Chondrocyte (in vitro differentiated cells): ENCODE measurements around the gene NACC2. TPM values are rescaled to one million over a fixed set of nuclear protein-coding genes. Genes with fewer than 3 reads are reported as not detected.

Source experiments
- DNase-seq: peaks from one replicate; pipeline ENCODE4 v3.0.0; 2021; ENCODE audit warnings: mixed read lengths, low spot score
- H3K27ac Mint-ChIP-seq: one replicate; pipeline ENCODE4 v1.8.0; 2021; ENCODE audit warnings: mild to moderate bottlenecking, moderate library complexity, mixed read lengths; ENCODE audit not compliant: unreplicated experiment
- H3K27me3 Mint-ChIP-seq: 2 replicates; pipeline ENCODE4 v1.8.0; 2021; ENCODE audit warnings: low read depth, mixed read lengths
- H3K36me3 Mint-ChIP-seq: 2 replicates; pipeline ENCODE4 v1.8.0; 2021; ENCODE audit warnings: low read depth, mixed read lengths
- H3K4me1 Mint-ChIP-seq: 2 replicates; pipeline ENCODE4 v1.8.0; 2021; ENCODE audit warnings: low read depth, mild to moderate bottlenecking, mixed read lengths
- H3K4me3 Mint-ChIP-seq: one replicate; pipeline ENCODE4 v1.8.0; 2021; ENCODE audit warnings: mild to moderate bottlenecking, moderate library complexity, mixed read lengths; ENCODE audit not compliant: unreplicated experiment
- H3K9me3 Mint-ChIP-seq: 2 replicates; pipeline ENCODE4 v1.8.0; 2021; ENCODE audit warnings: low read depth, mixed read lengths
- total RNA-seq: library from RNA; stranded (reverse); gene quantifications from 3 replicates; pipeline ENCODE4 v1.2.1, GENCODE V29; 2021
- TF ChIP-seq, protein P1 (sequence below): fragments of 200-600 bp; sonication (generic); IDR thresholded peaks from 2 replicates; pipeline ENCODE4 v1.5.0; 2021; ENCODE audit warnings: antibody characterized with exemption, mild to moderate bottlenecking, moderate library complexity

NACC2 gene
- total RNA-seq, 1 donor from 2014 or later = 51.0 TPM

DNA sequence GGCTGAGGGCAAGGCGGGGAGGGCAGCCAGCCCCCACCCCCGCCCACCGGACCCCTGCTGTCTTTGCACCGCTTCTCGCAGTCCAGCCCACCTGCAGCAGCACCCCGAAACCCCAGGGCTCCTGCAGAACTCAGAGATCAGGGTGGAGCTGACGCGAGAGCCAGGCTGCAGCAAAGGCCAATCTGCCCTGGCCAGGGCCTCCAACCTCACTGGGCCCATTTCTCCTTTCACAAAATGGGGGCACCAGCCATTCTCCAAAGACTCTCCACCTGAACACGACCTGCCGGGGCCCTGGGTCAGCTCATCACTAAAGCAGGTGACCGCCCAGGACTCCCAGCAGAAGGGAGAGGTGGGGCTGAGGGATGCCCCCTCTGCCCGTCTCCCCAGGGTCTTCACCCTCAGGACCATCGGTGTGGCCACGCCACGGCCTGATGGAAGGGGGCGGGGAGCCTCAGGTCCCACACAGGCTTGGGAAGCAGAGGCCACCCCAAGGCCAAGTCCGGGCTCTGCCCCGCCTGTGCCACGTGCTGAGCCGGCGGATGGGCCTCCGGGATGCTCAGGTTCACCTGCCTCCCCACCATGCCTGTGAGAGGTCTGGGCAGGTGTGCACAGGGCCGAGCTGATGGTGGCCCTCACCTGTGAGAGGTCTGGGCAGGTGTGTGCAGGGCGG is 13.1 kb downstream of the NACC2 start:
- Mint-ChIP-seq H3K27ac (no peak overlapping the region), H3K4me1 (peaks cover 38% of the 10 kb centered on the region), H3K4me3 (no peak overlapping the region), H3K36me3 (no peaks in the 10 kb centered on the region), H3K9me3 (no peaks in the 10 kb centered on the region), H3K27me3 (no peaks in the 10 kb centered on the region)
- DNase-seq = peak; percentile 72
- TF ChIP-seq, protein P1, sequence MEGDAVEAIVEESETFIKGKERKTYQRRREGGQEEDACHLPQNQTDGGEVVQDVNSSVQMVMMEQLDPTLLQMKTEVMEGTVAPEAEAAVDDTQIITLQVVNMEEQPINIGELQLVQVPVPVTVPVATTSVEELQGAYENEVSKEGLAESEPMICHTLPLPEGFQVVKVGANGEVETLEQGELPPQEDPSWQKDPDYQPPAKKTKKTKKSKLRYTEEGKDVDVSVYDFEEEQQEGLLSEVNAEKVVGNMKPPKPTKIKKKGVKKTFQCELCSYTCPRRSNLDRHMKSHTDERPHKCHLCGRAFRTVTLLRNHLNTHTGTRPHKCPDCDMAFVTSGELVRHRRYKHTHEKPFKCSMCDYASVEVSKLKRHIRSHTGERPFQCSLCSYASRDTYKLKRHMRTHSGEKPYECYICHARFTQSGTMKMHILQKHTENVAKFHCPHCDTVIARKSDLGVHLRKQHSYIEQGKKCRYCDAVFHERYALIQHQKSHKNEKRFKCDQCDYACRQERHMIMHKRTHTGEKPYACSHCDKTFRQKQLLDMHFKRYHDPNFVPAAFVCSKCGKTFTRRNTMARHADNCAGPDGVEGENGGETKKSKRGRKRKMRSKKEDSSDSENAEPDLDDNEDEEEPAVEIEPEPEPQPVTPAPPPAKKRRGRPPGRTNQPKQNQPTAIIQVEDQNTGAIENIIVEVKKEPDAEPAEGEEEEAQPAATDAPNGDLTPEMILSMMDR = no peak

DNA sequence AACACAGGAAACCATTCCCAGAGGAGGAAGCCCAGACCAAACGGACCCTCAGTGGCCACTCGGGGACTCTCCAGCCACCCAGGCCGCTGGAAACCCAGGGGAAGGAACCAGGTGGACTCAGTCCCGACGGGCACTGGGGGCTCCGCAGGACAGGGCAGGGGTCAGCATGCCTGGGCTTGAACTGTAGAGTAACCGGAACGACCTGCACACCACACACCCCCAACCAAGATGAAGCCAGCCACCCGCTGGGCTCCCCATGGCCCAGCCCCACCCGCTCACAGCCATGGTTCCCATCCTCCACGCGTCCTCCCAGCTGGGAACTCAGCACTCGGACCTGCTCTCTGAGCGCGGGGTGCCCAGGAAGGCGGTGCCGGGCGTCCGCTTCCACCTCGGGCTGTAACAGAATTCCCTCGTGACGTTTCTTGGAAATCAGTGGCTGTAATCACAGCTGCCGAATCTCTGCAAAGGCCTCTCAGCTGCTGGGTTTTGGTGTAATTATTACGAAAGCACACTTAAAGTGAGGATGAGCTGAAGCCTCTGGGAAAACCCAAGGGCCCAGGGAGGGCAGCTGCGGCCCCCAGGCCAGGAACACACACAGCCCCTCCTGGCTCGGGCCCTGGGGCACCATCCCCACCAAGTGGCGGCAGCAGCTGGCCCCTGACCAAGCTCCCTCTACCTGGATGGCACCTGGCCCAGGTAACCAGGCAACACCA is 13.8 kb downstream of the NACC2 start:
- peak; percentile 87 for DNase-seq
- TF ChIP-seq, protein P1 = no peak
- Mint-ChIP-seq H3K4me1 (peaks cover 33% of the 10 kb centered on the region), H3K27ac (no peak overlapping the region), H3K36me3 (peaks cover under 1% of the 10 kb centered on the region), H3K4me3 (no peak overlapping the region), H3K27me3 (no peaks in the 10 kb centered on the region), H3K9me3 (no peaks in the 10 kb centered on the region)

DNA sequence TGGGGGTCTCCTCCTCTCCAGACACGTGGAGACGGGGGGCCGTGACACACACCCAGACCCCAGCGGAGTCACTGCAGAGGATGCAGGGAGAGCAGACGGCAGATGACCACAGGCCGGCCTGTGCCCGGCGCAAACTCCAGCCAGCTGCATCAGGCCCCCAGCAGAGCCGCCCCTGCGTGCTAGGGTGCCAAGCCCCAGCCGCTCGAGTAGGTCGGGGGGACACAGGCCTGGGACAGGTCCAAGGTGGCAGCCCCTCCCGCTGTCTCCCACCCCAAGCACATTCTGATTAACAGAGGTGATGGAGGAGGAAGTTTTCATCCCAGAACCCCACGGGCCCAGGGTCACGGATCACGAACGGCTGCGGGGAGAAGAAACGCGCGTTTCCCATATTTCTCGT is 14.4 kb downstream of the NACC2 start:
- Mint-ChIP-seq H3K27me3 (no peaks in the 10 kb centered on the region), H3K4me3 (no peak overlapping the region), H3K27ac (no peak overlapping the region), H3K36me3 (peaks cover 3% of the 10 kb centered on the region), H3K4me1 (peaks cover 37% of the 10 kb centered on the region), H3K9me3 (no peaks in the 10 kb centered on the region)
- peak; percentile 75 for DNase-seq
- TF ChIP-seq, protein P1 = no peak

DNA sequence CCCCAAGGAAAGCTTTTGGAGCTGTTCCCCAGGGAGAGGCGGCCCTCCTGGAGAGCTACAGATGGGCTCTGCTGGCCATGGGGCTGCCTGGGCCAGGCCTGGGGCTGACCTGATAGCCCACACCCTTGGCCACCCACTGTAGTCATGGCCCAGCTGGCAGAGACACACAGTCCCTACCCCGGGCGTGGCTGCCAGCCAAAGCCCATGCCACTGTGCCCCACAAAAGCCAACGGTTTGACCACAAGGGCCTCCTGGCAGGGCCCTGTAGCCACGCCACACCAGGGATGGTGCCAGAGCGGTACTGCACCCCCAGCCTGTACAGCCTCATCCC is 15.2 kb downstream of the NACC2 start:
- H3K27me3 Mint-ChIP-seq = no peaks in the 10 kb centered on the region
- H3K4me3 Mint-ChIP-seq = no peak overlapping the region
- TF ChIP-seq, protein P1 = no peak
- H3K27ac Mint-ChIP-seq = no peak overlapping the region
- H3K4me1 Mint-ChIP-seq = peaks cover 37% of the 10 kb centered on the region
- H3K36me3 Mint-ChIP-seq = peaks cover 3% of the 10 kb centered on the region
- no peaks in the 10 kb centered on the region for H3K9me3 Mint-ChIP-seq
- peak; percentile 80 for DNase-seq

DNA sequence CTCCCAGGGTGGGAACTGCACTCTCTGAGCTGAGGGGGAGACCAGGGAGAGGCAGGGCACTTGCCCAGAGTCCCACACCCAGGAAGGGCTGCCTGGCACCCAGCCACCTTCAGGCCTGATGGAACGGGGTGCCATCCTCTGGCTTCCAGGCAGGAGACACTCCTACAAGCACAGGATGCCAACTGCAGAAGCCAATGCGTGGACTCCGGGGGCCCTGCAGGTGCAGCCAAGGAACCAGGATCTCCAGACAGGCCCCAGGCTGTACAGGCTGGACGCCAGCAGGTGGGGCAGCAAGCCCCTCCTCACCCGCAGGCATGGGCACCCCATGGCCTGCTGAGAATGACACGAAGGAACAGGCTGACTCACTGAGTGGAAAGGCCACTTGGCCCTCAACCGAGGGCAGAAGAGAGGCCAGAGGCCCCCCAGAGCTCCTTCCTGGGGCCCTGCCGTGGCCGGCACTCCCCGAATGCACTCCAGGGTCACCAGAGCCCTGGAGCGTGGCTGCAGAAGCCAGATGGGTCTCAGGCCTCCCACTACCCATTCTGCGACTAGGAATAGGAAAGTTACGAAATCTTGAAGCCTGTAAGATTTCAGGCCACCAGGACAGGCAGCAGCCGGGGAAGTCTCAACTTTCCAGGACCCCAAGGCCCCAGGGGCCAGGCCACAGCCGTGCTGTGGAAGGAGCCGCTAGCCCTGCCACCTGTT is 15.7 kb downstream of the NACC2 start:
- Mint-ChIP-seq H3K4me3 (no peak overlapping the region), H3K9me3 (no peaks in the 10 kb centered on the region), H3K36me3 (peaks cover 3% of the 10 kb centered on the region), H3K27me3 (no peaks in the 10 kb centered on the region), H3K27ac (peak overlapping the region; percentile 68), H3K4me1 (peaks cover 32% of the 10 kb centered on the region)
- TF ChIP-seq, protein P1 = peak; percentile 35
- DNase-seq = peak; percentile 77
